ENCODE data around the gene LYZL1. TPM values are rescaled to one million over a fixed set of nuclear protein-coding genes. Genes with fewer than 3 reads are reported as not detected.
"Not testable (repeated sequence)": the region's sequence is repeated elsewhere in the genome, so short reads cannot be mapped to it uniquely, and the experiment has no call there.

Gene LYZL1
- total RNA-seq, 2 experiments from 2014 or later, result not detected

- H3K27me3 Mint-ChIP-seq; H3K9me3 Mint-ChIP-seq; DNase-seq; POLR2A ChIA-PET; H3K36me3 Mint-ChIP-seq (ENCODE audit: low read depth); H3K4me3 Mint-ChIP-seq; H3K27ac Mint-ChIP-seq; CTCF ChIA-PET; H3K4me1 Mint-ChIP-seq: not testable (repeated sequence)
These were observed 71.5 kb downstream of the LYZL1 start for GRCh38 chr10:29360215-29360853.
